HG02884 (cell line): ENCODE data around the gene CYB561D2.
A peak's percentile ranks its signal among the peaks of the same experiment; 100 is the strongest.

ENCODE experiments used
- ATAC-seq: cut with Tn5 transposase; IDR thresholded peaks from one replicate; pipeline ENCODE4 v1.9.1; 2021; ENCODE audit warnings: mild to moderate bottlenecking, moderate library complexity; ENCODE audit not compliant: unreplicated experiment

Gene CYB561D2

DNA sequence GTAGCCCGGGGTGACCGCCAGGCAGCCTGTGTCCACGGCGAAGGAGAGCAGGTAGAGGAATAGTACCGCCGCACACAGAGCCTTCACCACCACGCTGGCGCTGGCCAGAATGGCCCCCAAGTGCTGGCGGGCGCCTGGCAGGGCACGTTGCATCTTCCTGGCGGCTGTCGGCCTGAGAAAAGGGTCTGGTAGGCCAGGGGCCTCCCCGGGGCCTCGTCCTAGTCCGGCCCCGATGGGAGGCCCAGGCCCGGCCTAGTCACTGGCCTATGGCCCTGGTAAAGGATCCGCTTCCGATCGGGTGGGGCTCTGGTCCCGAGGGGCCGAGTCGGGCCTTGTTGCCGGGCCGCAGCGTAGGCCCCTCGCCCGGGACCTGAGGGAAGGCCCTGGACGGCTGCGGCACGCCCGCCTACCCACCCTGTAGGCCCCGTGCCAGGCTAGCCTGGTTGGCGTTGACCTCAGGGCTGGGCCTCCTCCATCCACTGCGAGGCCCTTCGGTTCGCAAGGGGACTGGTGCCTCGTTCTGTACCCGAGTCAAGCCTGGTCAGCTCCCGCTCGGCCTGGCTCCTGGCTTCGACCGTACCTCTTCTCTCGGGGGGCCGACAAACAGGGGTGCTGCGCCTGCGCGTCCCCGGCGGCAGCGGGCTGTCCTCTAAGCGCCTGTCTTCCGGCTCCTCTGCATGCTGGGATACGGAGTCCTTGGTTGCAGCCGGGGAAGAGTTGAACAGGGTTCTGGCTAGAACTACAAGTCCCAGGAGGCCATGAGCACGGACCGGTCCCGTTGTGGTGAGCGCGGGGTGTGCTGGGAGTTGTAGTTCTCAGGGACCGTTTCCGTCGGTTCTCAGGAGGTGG, 8.5 kb downstream of the CYB561D2 start, which contains the start of gene TMEM115:
TMEM115 (minus strand) TSS at position 611 of the 849 bp plus-strand sequence; CDS start at position 153, 458 bp downstream.
- ATAC-seq, result peak; percentile 99

- ATAC-seq, result no peak
Observed at GRCh38 chr3:50359760-50360110, 9.1 kb downstream of the CYB561D2 start.

- ATAC-seq, result no peak
Observed at GRCh38 chr3:50364573-50365079, 14.0 kb downstream of the CYB561D2 start.

DNA sequence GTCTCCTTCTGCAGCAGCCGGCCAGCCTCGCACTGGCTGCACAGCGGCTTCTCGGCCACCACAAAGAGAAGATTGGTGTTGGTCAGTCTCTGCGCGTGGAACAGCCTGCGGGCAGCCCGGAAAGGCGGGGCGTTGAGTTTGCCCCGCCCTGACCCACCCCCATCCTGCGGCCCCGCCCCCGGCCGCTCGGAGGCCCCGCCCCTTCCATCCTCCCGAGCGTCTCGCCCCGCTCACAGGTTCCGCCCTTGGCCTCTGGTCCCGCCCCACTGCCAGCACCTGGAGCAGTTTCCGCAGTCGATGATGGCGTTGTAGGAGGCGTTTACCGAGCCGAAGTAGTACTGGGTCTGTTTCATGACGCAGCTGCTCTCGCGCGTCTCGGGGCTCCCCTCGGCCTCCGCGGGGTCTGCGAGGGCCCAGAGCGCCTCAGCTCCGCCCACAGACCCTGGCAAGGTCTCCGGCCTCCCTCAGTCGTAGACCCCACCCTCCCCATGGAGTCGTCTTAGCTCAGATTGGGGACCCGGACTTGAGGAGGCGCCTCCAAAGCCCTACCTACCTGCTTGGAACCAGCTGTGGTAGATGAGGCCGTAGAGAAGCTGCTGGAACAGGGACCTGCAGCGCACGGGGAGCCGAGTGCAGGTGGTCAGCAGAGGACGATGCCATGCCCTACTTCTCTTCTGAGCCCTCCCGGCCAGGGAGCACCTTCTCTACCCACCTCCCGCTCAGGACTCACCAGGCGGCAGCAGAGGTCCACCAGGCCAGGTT, 14.6 kb downstream of the CYB561D2 start:
- peak; percentile 82 for ATAC-seq

DNA sequence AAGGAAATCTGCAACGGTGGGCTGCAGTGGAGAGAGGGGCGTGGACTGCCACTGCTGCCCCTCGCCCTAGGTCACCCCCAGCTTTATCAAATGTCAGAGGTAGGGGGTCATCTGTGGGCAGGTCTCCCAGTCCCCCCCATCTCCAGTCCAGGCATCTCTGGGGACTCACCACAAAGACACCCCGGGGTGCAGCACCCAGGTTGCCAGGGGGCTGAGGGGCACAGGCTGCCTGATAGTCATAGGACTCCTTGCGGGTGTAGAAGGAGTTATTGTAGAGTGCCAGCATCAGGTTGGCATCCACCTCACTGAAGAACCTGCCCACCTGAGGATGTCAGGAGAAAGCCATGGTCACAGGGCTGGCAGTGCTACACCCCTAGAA, 15.2 kb downstream of the CYB561D2 start:
- no peak for ATAC-seq

DNA sequence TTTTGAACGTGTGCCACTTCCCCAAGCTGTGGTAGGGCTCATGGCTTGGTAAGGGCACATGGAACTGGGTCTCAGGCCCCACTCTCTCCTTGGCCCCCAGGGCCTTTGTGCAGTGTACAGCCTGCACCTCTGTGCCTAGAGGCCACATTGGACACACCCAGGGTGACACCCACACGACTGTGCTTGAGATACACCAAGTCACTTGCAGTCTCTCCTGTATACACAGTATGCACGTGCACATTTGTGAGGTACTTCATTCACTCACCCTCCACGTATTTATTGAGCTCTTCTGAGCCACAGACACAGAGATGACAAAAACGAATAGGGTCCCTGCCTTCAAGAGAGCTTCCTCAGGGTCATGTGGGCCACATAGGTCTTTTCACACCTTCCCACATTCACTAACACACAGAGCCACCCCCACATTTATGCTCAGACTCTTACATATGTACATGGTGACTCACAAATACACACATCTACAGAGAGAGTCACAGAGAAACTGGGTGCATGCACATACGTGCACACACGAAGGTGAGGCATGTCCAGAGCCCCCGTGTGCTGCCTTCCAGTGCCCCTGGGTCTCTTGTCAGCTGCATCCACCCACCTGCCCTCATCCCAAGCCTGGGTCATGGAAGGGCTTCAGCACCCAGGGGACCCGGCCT, 18.5 kb downstream of the CYB561D2 start:
- ATAC-seq, result no peak

DNA sequence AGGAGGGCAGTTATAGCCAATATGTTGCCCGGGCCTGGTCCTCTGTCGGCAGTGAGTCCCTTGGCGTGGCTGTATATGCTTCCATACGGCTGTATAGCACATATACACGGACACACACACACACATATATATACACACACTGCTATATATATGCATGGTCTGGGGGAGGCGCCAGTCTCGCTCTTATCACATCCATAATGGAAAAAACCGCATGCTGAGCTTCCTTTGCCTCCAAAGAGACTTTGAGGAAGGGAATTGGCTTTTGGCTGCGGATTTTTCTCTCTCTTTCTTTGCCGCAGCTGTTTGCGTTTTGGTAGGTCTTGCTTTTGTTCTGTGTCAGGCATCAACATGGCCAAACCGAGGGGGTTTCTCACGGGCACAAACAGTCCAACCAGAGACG, 19.9 kb downstream of the CYB561D2 start:
- ATAC-seq, result no peak

DNA sequence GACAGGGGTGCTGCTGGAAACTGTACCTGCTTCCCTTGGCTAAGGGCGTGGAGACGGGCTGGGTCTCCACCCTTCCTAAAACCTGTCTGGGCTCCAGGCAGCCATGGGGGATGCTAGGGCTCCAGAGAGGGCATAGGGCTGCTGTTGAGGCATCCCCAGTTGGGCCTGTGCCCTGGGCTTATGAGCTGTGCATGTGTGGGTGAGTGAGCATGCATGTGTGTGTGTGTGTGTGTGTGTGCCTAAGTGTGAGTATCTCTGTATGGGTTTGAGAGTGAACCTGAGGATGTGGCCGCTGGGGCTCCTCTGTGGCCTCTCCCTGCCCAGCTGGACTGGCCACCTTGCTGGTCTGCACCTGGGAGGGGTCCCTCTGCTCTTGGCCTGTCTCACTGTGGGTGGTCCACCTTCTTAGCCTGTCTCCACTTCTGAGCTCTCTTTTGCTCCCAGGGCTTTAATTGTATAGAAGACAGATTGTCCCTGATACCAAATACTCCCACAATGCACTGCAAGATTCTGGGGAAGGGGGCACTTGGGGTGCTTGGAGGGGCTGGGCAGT, 20.5 kb downstream of the CYB561D2 start:
- ATAC-seq, result no peak

- no peak for ATAC-seq
Observed at GRCh38 chr3:50372349-50372748, 21.7 kb downstream of the CYB561D2 start.

GRCh38 chr3:50373146-50374051, 22.7 kb downstream of the CYB561D2 start:
- no peak for ATAC-seq

DNA sequence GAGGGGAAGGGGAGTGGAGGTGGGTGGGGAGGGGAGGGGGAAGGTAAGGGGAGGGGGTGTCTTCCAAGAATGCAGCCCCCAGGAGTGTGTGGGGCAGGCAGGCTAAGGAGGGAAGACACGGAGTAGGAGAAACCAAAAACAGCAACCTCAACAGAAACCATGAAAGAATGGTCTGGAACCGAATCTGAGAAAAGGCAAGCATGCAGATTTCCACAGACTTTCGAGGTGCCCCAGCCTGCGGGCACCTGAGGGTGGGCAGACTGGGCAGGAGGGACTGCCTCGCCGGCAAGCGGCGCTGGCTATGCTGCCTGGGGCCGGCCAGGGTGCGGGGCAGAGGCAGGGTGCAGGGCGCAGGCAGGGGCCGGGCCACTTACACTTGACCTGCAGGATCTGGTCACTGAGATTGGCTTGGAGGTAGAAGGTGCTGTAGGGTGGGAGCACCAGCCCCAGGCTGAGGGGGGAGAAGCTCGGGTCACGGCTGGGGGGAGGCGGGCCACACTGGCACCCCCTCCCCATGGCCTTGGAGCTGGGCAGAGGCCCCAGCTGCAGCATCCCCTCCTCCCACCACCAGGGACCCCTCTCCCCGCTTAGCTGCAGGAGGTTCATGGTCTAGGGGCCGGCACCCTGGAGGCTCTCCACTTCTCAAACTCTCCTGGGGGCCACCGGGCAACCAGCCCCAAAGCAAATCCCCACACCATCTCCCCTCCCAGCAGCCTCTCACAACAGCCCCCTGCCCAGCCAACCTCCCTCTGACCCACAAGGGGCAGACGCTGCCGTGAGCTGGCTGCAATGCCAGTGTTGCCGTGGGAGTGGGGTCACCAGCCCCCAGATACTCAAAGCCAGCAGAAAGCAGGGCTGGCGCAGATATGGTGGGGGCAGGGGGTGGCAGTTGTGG, 23.9 kb downstream of the CYB561D2 start:
- no peak for ATAC-seq

DNA sequence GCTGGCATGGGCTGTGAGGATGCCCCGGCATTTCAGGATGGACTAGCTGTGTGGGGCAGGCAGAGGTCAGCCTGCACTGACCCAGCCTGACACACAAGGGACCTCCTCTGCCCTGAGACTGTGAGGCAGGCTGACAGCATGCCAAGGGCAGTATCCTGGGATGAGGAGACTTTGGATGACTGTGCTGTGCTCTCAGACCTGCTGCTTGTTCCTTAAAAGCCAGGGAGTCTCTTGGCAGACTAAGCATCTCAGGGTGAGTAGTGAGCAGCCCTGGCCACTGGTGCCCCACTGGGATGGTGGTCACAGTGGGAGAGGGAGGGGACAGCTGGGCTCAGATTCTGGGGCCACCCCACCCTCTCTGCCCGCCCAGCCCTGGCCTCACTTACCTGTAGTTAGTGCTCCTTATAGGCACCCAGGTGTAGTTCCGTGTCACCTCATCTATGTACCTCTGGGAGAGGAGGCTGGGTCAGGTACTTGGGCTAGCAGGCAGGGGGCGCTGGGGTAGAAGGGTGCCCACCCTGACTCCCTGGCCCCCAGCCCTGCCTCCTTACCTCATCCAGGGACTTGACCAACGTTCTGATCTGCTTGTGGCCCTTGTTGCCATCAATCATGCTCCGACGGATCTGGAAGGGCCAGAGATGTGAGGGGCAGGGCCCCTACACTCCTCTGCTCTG, 24.7 kb downstream of the CYB561D2 start:
- no peak for ATAC-seq

DNA sequence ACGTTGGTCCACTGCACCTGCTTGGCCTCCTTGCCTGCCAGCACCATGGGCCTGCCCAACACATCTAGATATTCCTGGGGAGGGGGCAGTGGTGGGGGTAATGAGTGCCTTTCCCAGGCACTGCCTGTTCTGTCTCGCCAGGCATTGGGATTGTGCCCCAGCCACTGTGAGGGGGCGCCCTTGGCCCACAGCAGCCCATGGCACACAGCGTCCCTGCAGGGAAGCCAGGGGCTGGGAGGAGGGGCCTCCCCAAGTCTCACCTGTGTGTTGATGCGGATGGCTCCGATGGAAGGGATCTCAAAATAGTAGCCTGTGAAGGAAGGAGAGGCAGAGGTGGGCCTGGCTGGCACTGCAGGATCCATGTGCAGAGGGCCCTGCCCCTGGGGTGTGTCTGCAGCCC, 27.4 kb downstream of the CYB561D2 start:
- ATAC-seq, result no peak

DNA sequence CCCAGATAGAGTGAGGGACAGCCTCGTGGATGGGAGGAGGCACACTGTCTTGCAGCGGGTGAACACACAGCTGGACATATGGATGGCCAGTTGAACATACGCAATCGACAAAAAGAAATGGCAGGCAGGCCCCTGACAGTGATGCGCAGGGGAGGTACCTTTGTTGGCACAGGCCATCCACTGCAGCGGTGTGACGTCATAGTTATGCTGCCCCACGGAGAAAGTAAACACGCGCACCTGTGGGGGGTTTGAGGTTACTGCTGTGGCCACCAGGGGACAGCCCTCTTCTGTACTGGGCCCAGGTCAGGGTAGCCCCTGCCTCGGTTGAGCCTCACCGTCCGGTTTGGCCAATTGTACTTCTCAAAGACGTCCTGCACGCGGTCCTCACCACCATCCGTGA, 28.1 kb downstream of the CYB561D2 start:
- no peak for ATAC-seq

GRCh38 chr3:50380405-50381085, 29.9 kb downstream of the CYB561D2 start:
- no peak for ATAC-seq

DNA sequence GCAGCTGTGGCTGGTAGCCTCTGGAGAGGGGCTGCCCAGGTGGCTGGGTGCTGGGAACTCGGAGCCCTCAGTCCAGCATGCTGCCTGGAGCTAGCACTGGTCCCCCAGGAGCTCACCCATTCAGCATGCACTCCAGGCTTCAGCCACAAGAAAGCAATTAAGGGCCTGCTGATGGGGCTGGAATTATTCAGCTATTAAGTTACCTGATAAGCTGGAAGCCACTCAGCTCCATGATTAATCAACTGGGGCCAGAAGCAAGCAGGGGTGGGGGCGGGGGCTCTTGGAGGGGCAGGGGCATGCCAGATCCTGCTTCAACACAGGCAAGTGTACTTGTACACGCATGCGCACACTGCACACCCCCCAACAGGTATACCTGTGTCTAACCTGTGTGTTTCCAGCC, 30.7 kb downstream of the CYB561D2 start:
- no peak for ATAC-seq

- ATAC-seq, result no peak
Observed at GRCh38 chr3:50382722-50383121, 32.1 kb downstream of the CYB561D2 start.

DNA sequence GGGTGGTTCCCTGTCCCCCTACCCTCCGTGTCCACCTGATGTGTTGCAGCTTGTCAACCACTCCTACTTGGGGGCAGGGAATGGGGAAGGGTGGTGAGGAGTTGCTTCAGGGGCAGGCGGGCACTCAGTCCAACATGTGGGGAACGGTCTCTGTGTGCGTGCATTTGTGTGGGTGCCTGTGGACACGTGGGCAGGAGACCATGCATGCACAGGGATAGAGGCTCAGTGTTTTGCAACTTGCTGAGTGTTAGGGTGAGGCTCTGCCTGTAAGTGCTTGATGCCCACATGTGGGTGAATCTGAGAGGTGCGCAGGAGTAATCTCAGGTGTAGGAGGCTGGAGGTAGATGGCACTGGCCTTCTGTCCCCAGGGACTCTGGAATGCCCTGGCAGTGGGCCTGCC, 33.1 kb downstream of the CYB561D2 start:
- ATAC-seq, result no peak
